Astrocyte (in vitro differentiated cells and primary cell): ENCODE results near the gene SEPTIN1.

Experiments used
- EZH2 ChIP-seq: IDR thresholded peaks from 2 replicates; pipeline ENCODE4 v1.6.1; 2012; ENCODE audit warnings: mild to moderate bottlenecking, low read length, inconsistent platforms; ENCODE audit not compliant: insufficient read depth
- TF ChIP-seq, protein P1 (sequence below): IDR thresholded peaks from 2 replicates; pipeline ENCODE4 v1.5.1; 2011; ENCODE audit warnings: low read depth, mild to moderate bottlenecking, inconsistent platforms, low read length, moderate library complexity; ENCODE audit not compliant: insufficient read depth

DNA sequence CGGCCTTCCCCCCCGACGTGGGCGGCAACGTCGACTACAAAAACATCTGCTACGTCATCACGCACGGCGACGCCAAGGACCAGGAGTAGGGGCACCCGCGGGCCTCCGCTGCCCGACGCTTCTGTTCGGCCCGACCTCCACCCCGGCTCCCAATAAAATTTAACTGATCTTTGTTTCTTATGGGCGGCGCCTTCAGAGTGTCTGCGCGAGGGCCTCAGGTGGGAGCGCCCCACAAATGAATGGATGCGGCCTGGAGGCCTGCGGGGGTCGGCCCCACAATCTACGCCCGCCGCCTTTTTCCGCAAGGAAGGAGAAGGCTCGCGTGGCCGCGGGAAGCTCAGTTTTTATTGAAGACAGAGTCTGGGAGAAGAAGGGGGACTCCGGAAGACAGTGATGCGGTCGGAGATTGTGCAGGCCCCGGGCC, 4.5 kb downstream of the SEPTIN1 start:
- TF ChIP-seq, protein P1, sequence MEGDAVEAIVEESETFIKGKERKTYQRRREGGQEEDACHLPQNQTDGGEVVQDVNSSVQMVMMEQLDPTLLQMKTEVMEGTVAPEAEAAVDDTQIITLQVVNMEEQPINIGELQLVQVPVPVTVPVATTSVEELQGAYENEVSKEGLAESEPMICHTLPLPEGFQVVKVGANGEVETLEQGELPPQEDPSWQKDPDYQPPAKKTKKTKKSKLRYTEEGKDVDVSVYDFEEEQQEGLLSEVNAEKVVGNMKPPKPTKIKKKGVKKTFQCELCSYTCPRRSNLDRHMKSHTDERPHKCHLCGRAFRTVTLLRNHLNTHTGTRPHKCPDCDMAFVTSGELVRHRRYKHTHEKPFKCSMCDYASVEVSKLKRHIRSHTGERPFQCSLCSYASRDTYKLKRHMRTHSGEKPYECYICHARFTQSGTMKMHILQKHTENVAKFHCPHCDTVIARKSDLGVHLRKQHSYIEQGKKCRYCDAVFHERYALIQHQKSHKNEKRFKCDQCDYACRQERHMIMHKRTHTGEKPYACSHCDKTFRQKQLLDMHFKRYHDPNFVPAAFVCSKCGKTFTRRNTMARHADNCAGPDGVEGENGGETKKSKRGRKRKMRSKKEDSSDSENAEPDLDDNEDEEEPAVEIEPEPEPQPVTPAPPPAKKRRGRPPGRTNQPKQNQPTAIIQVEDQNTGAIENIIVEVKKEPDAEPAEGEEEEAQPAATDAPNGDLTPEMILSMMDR: no peak
- TF ChIP-seq EZH2: no peak
